ENCODE data around the gene THAP5.

THAP5 gene

DNA sequence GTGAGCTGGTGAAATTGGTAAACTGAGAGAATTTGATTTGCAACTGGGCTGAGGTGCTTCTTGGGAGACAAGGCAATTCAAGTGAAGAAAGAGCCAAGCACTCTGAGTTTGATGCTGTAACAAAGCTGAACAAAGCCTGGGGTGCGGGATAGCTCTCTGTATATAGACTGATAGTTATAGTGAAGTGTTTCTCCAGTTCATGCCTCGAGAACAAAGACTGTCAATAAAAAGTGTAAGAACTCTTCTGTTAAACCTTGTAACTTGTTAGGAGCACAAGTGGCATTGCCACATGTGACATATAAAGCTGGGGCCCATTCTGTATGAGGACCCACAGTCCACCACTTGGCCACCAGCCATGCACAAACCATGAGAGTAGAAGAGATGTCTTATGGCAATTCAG lies 32.3 kb downstream of the THAP5 start:
- in situ Hi-C loops (cut with HindIII; ENCODE audit: low sequenced_read_pairs), result no loop called here
- no peak overlapping the region for H3K4me3 ChIP-seq (ENCODE audit: low read depth, low read length)
- DNase-seq (ENCODE audit: low read depth), result no peak
- TF ChIP-seq, protein P1, sequence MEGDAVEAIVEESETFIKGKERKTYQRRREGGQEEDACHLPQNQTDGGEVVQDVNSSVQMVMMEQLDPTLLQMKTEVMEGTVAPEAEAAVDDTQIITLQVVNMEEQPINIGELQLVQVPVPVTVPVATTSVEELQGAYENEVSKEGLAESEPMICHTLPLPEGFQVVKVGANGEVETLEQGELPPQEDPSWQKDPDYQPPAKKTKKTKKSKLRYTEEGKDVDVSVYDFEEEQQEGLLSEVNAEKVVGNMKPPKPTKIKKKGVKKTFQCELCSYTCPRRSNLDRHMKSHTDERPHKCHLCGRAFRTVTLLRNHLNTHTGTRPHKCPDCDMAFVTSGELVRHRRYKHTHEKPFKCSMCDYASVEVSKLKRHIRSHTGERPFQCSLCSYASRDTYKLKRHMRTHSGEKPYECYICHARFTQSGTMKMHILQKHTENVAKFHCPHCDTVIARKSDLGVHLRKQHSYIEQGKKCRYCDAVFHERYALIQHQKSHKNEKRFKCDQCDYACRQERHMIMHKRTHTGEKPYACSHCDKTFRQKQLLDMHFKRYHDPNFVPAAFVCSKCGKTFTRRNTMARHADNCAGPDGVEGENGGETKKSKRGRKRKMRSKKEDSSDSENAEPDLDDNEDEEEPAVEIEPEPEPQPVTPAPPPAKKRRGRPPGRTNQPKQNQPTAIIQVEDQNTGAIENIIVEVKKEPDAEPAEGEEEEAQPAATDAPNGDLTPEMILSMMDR (IDR thresholded peaks at IDR 0.05; ENCODE audit: low read depth, low read length, missing control alignments), result no peak

DNA sequence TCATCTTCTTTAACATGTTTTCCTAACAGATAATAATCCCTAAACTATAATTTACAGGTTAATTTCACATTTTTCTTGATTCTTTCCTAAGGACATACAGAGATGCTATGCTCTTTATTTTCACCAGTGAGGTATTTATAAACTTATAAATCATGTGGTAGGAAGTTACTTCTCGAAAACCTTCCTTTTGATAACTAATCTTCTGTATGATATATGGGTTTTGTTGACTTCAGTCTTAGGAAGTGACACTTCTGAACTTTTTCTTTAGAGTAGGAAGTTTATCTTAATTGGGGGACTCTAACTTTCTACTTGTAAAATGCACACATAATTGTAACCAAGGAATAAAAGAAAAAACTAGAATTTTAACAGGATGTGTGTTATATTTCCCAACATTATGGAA lies 33.8 kb downstream of the THAP5 start:
- no peak for DNase-seq (ENCODE audit: low read depth)
- in situ Hi-C loops (cut with HindIII; ENCODE audit: low sequenced_read_pairs), result no loop called here
- TF ChIP-seq, protein P1 (IDR thresholded peaks at IDR 0.05; ENCODE audit: low read depth, low read length, missing control alignments), result no peak
- H3K4me3 ChIP-seq (ENCODE audit: low read depth, low read length), result no peak overlapping the region

DNA sequence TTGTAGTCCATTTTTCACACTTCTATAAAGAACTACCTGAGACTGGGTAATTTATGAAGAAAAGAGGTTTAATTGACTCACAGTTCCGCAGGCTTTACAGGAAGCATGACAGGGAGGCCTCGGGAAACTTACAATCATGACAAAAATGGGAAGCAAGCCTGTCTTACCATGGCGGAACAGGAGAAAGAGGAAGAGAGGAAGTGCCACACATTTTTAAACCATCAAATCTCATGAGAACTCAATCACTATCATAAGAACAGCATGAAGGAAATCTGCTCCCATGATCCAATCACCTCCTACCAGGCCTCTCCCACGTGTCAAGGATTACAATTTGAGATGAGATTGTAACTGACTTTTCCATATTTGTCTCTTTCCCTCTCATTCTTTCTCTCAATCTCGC lies 34.2 kb downstream of the THAP5 start:
- no peak overlapping the region for H3K4me3 ChIP-seq (ENCODE audit: low read depth, low read length)
- in situ Hi-C loops (cut with HindIII; ENCODE audit: low sequenced_read_pairs), result no loop called here
- no peak for DNase-seq (ENCODE audit: low read depth)

DNA sequence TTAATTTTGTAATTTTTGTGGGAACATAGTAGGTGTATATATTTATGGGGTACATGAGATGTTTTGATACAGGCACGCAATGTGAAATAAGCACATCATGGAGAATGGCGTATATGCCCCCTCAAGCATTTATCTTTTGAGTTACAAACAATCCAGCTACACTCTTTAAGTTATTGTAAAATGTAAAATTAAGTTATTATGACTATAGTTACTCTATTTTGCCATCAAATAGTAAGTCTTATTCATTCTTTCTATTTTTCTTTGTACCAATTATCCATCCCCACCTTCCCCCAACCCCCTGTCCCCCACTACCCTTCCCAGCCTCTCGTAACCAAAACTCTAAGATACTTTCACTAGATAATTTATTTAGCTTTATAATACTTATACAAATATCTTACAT lies 35.8 kb downstream of the THAP5 start:
- TF ChIP-seq, protein P1 (IDR thresholded peaks at IDR 0.05; ENCODE audit: low read depth, low read length, missing control alignments), result no peak
- no peak overlapping the region for H3K4me3 ChIP-seq (ENCODE audit: low read depth, low read length)
- in situ Hi-C loops (cut with HindIII; ENCODE audit: low sequenced_read_pairs), result no loop called here
- DNase-seq (ENCODE audit: low read depth), result no peak

More for the DNA sequence above, 34.2 kb downstream of the THAP5 start:
- TF ChIP-seq, protein P1 (IDR thresholded peaks at IDR 0.05; ENCODE audit: low read depth, low read length, missing control alignments), result no peak

DNA sequence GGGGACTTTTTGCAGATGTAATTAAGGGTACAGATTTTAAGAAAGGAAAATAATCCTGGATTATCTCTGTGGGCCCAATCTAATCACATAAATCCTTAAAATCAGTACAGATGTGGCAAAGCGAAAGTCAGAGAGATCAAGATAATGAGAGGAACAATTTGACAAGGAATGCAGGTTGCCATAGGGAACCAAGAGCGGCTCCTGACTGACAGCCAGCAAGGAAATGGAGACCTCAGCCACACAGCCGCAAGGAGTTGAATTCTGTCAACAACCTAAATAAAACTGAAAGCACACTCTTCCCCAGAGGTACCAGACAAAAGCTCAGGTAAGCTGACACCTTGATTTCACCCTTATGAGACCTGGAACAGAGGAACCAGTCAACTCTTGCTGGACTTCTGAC lies 40.2 kb downstream of the THAP5 start:
- H3K4me3 ChIP-seq (ENCODE audit: low read depth, low read length), result no peak overlapping the region
- in situ Hi-C loops (cut with HindIII; ENCODE audit: low sequenced_read_pairs), result no loop called here
- TF ChIP-seq, protein P1 (IDR thresholded peaks at IDR 0.05; ENCODE audit: low read depth, low read length, missing control alignments), result no peak
- no peak for DNase-seq (ENCODE audit: low read depth)

DNA sequence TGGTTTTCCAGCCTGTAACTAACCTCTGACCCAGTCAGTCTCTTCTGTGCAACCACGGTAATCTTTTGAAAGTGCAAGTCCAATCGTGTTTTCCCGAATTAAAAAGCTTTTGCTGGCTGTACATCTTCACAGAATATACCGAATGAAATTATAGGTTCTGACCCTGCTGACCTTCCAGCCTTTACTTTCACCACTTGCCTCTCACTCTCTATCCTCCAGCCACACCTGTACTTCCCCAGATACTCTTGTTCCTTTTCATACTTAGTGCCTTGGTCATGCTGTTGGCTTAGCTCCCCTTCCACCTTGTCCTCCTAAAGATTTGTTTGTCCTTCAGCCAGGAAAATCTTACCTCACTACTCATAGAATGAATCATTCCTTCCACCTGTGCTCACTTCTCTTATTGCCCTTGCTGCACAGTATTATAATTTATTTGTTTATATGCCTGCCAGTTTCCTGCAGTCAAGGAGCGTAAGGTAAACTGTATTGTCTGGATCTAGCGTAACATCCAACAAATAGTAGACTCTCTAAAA lies 41.3 kb downstream of the THAP5 start:
- no peak overlapping the region for H3K4me3 ChIP-seq (ENCODE audit: low read depth, low read length)
- TF ChIP-seq, protein P1 (IDR thresholded peaks at IDR 0.05; ENCODE audit: low read depth, low read length, missing control alignments), result no peak
- in situ Hi-C loops (cut with HindIII; ENCODE audit: low sequenced_read_pairs), result no loop called here
- DNase-seq (ENCODE audit: low read depth), result no peak

DNA sequence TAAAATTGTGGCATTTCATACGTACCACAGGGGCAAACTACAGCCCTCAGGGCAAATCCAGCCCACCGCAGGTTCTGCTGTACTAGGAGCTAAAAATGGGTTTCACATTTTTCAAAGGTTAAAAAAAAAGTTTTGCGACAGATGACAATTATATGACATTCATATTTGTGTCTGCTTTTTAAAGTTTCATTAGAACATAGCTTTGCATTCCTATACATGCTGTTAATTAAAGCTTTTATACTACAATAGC lies 42.8 kb downstream of the THAP5 start:
- TF ChIP-seq, protein P1 (IDR thresholded peaks at IDR 0.05; ENCODE audit: low read depth, low read length, missing control alignments), result no peak
- in situ Hi-C loops (cut with HindIII; ENCODE audit: low sequenced_read_pairs), result no loop called here
- no peak for DNase-seq (ENCODE audit: low read depth)
- H3K4me3 ChIP-seq (ENCODE audit: low read depth, low read length), result peak overlapping the region; percentile 83
